Progenitor cell of endocrine pancreas (in vitro differentiated cells): Measurements from ENCODE around the gene TEPSIN. TPM values are rescaled to one million over a fixed set of nuclear protein-coding genes. Genes with fewer than 3 reads are reported as not detected.

Source experiments
- DNase-seq: peaks from one replicate; pipeline ENCODE4 v3.0.0; 2021; ENCODE audit warnings: low spot score; ENCODE audit not compliant: unreplicated experiment
- H3K27ac Mint-ChIP-seq: 2 replicates; pipeline ENCODE4 v1.8.0; 2021; ENCODE audit warnings: mild to moderate bottlenecking, moderate library complexity, mixed read lengths
- H3K27me3 Mint-ChIP-seq: 2 replicates; pipeline ENCODE4 v1.8.0; 2021; ENCODE audit warnings: mixed read lengths
- H3K36me3 Mint-ChIP-seq: 2 replicates; pipeline ENCODE4 v1.8.0; 2022; ENCODE audit warnings: mixed read lengths; ENCODE audit not compliant: insufficient read depth
- H3K4me1 Mint-ChIP-seq: 2 replicates; pipeline ENCODE4 v1.8.0; 2021; ENCODE audit warnings: low read depth, mixed read lengths
- H3K4me3 Mint-ChIP-seq: 2 replicates; pipeline ENCODE4 v1.8.0; 2021; ENCODE audit warnings: low read depth, mild to moderate bottlenecking, moderate library complexity, mixed read lengths
- H3K9me3 Mint-ChIP-seq: 2 replicates; pipeline ENCODE4 v1.8.0; 2021; ENCODE audit warnings: low read depth, mixed read lengths
- CTCF ChIP-seq: fragments of 200-600 bp; sonication (generic); IDR thresholded peaks from one replicate; pipeline ENCODE4 v1.5.0; 2021; ENCODE audit warnings: antibody characterized with exemption, mild to moderate bottlenecking; ENCODE audit not compliant: unreplicated experiment
- total RNA-seq: library from RNA; stranded (reverse); gene quantifications from 2 replicates; pipeline ENCODE4 v1.2.1, GENCODE V29; 2021

The TEPSIN gene
- total RNA-seq, 1 donor from 2014 or later: 63.2 TPM

- Mint-ChIP-seq H3K27me3 (no peaks in the 10 kb centered on the region), H3K36me3 (no peaks in the 10 kb centered on the region), H3K4me1 (no peaks in the 10 kb centered on the region), H3K4me3 (no peak overlapping the region), H3K9me3 (no peaks in the 10 kb centered on the region), H3K27ac (no peak overlapping the region)
- DNase-seq: no peak
- no peak for TF ChIP-seq CTCF
Measured at GRCh38 chr17:81195941-81196495, 42.8 kb downstream of the TEPSIN start.

DNA sequence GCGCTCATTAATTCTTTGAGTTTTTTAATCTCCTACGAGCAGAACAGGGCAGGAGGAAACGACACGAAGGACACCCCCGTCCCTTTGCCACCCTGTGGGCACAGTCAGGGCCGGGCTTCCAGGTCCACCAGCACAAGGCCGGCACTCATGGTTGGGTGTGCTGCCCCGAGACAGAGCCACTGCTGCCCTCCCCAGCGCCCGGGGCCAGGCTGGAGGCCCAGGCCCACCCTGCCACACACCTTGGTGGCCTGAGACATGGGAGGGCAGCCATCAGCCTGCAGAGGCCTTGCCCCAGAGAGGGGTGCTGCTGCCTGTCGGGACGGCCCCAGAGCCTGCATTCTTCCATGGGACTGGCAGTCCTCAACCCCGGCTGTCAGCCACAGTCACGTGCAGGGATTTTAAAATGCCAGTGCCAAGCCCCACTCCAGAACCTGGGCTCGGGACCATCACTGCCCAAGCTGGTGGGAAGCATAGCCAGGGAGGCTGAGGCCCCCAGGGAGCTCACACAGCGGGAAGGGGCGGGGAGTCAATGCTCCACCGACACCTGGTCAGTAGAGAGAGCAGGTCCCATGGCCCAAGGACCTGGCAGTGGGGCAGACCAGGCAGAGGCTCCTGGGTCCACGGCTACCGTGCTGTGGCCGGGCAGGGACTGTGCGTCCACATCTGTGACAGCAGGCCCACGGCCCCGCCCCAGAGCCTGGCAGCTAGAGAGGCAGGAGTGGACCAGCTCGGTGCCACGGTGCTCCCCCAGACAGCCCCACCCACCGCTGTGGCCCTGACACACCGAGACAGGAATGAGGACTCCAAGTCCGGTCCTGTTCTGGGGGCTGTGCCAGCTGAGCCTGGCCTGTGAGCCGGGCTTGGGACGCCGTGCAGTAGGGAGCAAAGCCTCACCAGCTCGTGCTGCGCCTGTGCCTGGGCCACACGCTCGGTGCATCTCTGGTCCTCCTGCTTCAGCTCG lies 43.6 kb downstream of the TEPSIN start:
- H3K27ac Mint-ChIP-seq: no peak overlapping the region
- no peaks in the 10 kb centered on the region for H3K9me3 Mint-ChIP-seq
- H3K4me3 Mint-ChIP-seq: no peak overlapping the region
- DNase-seq: no peak
- H3K4me1 Mint-ChIP-seq: no peaks in the 10 kb centered on the region
- H3K36me3 Mint-ChIP-seq: no peaks in the 10 kb centered on the region
- H3K27me3 Mint-ChIP-seq: no peaks in the 10 kb centered on the region
- no peak for TF ChIP-seq CTCF

GRCh38 chr17:81194225-81194760 lies 44.6 kb downstream of the TEPSIN start:
- no peaks in the 10 kb centered on the region for H3K36me3 Mint-ChIP-seq
- no peak for TF ChIP-seq CTCF
- H3K27ac Mint-ChIP-seq: no peak overlapping the region
- no peaks in the 10 kb centered on the region for H3K9me3 Mint-ChIP-seq
- DNase-seq: no peak
- no peaks in the 10 kb centered on the region for H3K27me3 Mint-ChIP-seq
- H3K4me3 Mint-ChIP-seq: no peak overlapping the region
- no peaks in the 10 kb centered on the region for H3K4me1 Mint-ChIP-seq

DNA sequence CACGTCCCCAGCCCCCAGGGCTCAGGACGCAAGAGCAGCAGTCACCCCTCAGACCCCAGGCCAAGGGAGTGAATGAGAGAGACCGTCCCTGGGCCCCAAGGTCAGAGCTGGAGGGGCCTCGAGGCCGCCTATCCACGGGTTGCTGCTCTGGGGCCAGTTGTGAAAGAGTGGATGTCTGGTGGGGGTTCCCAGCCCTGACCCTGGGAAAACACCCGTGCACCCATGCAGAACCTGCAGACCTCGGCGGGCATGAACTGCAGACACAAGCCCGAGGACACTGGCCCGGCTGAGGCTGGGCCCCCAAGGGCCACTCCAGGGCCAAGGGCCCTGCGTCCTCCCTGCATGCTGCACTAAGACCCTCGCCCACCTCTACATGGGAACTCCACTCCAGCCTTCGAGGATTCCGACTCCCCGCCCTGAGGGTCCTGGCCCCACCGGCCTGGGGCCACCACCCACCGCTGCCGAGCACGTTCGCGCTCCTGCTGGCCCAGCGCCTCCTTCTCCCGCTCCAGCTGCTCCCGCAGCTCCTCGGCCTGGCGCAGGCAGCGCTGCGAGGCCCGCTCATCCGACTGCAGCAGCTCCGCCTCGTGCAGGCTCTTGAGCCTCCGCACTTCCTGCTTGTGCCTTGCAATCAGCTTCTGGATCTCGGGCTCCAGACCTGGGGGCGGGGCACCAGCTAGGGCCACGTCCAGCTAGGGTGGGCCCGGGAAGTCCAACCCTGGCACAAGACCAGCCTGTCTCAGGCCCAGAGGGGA lies 45.2 kb downstream of the TEPSIN start:
- H3K9me3 Mint-ChIP-seq: no peaks in the 10 kb centered on the region
- no peaks in the 10 kb centered on the region for H3K4me1 Mint-ChIP-seq
- DNase-seq: no peak
- no peak overlapping the region for H3K27ac Mint-ChIP-seq
- no peaks in the 10 kb centered on the region for H3K27me3 Mint-ChIP-seq
- no peak for TF ChIP-seq CTCF
- no peaks in the 10 kb centered on the region for H3K36me3 Mint-ChIP-seq
- H3K4me3 Mint-ChIP-seq: no peak overlapping the region

GRCh38 chr17:81193051-81193410 lies 45.8 kb downstream of the TEPSIN start:
- no peak for DNase-seq
- H3K4me1 Mint-ChIP-seq: no peaks in the 10 kb centered on the region
- H3K27me3 Mint-ChIP-seq: no peaks in the 10 kb centered on the region
- H3K9me3 Mint-ChIP-seq: no peaks in the 10 kb centered on the region
- no peak overlapping the region for H3K27ac Mint-ChIP-seq
- H3K4me3 Mint-ChIP-seq: no peak overlapping the region
- H3K36me3 Mint-ChIP-seq: no peaks in the 10 kb centered on the region
- TF ChIP-seq CTCF: no peak
